Measurements from ENCODE around the gene TRDMT1. TPM values are rescaled to one million over a fixed set of nuclear protein-coding genes. Genes with fewer than 3 reads are reported as not detected.

Gene TRDMT1
- total and polyA plus RNA-seq, 4 donors = 2.5 to 25.9 (median 6.5) TPM

DNA sequence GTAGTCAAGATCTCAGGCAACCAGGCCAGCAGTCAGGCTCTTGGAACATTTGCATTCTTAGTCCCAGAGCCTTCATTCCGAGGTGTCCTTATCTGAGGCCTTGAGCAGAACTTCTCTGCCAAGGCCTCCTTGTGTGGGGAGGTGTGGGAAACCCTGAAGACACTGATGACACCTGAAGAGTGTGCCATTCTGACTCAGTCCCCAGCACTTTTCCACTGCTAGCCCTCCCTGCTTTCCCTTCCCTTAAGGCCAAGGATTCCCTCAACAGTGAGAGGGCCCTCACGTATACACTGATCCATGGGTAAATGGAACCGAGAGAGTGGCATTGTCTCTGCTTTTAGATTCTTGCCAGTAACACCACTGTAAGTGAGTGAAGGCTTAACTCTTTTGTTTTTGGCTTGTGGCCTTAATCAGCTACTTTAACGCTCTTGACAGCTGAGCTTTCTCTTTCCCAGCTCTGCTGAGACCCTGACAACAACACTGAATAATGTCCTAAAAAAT, 30.3 kb downstream of the TRDMT1 start:
- no peak overlapping the region for H3K4me3 ChIP-seq
- no peak for ATAC-seq (ENCODE audit: insufficient read depth, low FRiP score)
- peaks cover 2 to 48% (median 4%) of the 10 kb centered on the region in 5 donors for H3K4me1 ChIP-seq (ENCODE audit: control insufficient read depth in 5 of 5, insufficient read depth in 5 of 5, low read length in 5 of 5)
- no peaks in the 10 kb centered on the region for H3K9me3 ChIP-seq (ENCODE audit: control insufficient read depth in 4 of 4, insufficient read depth in 3 of 4, low read length in 3 of 4)
- 80 to 81% methylated on average over 4 of the region's 4 CpGs for WGBS, 2 donors
- no peak overlapping the region for H3K27ac ChIP-seq (ENCODE audit: low read depth in 1 of 2, low read length in 1 of 2)
- TF ChIP-seq, protein P1, sequence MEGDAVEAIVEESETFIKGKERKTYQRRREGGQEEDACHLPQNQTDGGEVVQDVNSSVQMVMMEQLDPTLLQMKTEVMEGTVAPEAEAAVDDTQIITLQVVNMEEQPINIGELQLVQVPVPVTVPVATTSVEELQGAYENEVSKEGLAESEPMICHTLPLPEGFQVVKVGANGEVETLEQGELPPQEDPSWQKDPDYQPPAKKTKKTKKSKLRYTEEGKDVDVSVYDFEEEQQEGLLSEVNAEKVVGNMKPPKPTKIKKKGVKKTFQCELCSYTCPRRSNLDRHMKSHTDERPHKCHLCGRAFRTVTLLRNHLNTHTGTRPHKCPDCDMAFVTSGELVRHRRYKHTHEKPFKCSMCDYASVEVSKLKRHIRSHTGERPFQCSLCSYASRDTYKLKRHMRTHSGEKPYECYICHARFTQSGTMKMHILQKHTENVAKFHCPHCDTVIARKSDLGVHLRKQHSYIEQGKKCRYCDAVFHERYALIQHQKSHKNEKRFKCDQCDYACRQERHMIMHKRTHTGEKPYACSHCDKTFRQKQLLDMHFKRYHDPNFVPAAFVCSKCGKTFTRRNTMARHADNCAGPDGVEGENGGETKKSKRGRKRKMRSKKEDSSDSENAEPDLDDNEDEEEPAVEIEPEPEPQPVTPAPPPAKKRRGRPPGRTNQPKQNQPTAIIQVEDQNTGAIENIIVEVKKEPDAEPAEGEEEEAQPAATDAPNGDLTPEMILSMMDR (IDR thresholded peaks at IDR 0.05; ENCODE audit: control extremely low read depth, extremely low read depth) = no peak
- H3K27me3 ChIP-seq (ENCODE audit: control insufficient read depth in 3 of 3, insufficient read depth in 3 of 3, low read length in 2 of 3) = no peaks in the 10 kb centered on the region
- H3K36me3 ChIP-seq (ENCODE audit: control insufficient read depth in 4 of 4, insufficient read depth in 4 of 4, low read length in 4 of 4) = peaks cover 0 to 2% (median 0%) of the 10 kb centered on the region in 4 donors
- peak; percentile 52 to 91 (median 86) for DNase-seq
- H3K9ac ChIP-seq (ENCODE audit: insufficient read depth in 1 of 2, low read length in 2 of 2) = peak overlapping the region in 1 of 2 donors; percentile 69

DNA sequence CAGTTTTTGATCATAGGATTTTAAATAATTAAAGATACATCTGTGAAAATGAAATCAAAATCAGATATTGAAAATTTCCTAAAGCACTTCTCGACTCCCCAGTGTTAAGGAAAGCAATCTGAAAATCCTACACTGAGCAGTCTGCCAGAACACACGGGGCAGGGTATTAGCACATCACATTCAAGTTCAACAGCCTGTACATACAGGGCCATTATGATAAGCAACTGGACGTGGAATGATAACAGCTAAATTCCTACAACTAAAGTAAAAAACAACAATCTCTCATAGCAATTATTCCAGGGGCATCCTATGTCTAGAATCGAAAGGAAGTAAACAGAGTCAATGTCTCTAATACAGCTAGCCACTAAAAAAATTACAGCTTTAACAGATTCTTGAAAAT, 31.7 kb downstream of the TRDMT1 start:
- no peak for ATAC-seq (ENCODE audit: insufficient read depth, low FRiP score)
- H3K9ac ChIP-seq (ENCODE audit: insufficient read depth in 1 of 2, low read length in 2 of 2) = no peak overlapping the region
- no peaks in the 10 kb centered on the region for H3K9me3 ChIP-seq (ENCODE audit: control insufficient read depth in 4 of 4, insufficient read depth in 3 of 4, low read length in 3 of 4)
- no peak overlapping the region for H3K4me3 ChIP-seq
- H3K27ac ChIP-seq (ENCODE audit: low read depth in 1 of 2, low read length in 1 of 2) = no peak overlapping the region
- DNase-seq = peak; percentile 31 to 75 (median 57)
- no peaks in the 10 kb centered on the region for H3K27me3 ChIP-seq (ENCODE audit: control insufficient read depth in 3 of 3, insufficient read depth in 3 of 3, low read length in 2 of 3)
- H3K4me1 ChIP-seq (ENCODE audit: control insufficient read depth in 5 of 5, insufficient read depth in 5 of 5, low read length in 5 of 5) = peaks cover 0 to 39% (median 4%) of the 10 kb centered on the region in 5 donors
- TF ChIP-seq, protein P1 (IDR thresholded peaks at IDR 0.05; ENCODE audit: control extremely low read depth, extremely low read depth) = no peak
- WGBS, 2 donors = 74 to 81% methylated on average over 4 of the region's 4 CpGs
- peaks cover 0 to 2% (median 0%) of the 10 kb centered on the region in 4 donors for H3K36me3 ChIP-seq (ENCODE audit: control insufficient read depth in 4 of 4, insufficient read depth in 4 of 4, low read length in 4 of 4)

DNA sequence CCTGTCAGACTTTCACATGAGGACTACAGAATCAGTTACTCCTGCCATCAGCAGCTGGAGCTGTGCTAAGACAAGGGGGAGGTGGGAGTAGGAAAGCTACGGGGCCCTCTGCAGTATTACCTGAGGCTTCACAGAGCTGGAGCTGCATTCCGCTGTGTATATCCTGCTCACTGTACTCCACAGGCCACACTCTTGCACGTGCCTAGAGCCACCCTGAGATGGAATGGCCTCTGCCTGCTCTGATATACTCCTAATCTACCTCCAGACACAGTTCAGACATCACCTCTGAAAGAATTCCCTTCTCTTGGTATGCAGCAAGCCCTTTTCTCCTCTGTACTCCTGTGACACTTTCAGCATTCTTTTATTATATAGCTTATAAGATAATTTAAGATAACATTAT, 34.8 kb downstream of the TRDMT1 start:
- Histone ChIP-seq H3K27ac (ENCODE audit: low read depth in 1 of 2, low read length in 1 of 2) (no peak overlapping the region), H3K4me1 (ENCODE audit: control insufficient read depth in 5 of 5, insufficient read depth in 5 of 5, low read length in 5 of 5) (peaks cover 0 to 32% (median 4%) of the 10 kb centered on the region in 5 donors), H3K9me3 (ENCODE audit: control insufficient read depth in 4 of 4, insufficient read depth in 3 of 4, low read length in 3 of 4) (no peaks in the 10 kb centered on the region), H3K9ac (ENCODE audit: insufficient read depth in 1 of 2, low read length in 2 of 2) (no peak overlapping the region), H3K4me3 (no peak overlapping the region), H3K36me3 (ENCODE audit: control insufficient read depth in 4 of 4, insufficient read depth in 4 of 4, low read length in 4 of 4) (peaks cover 0 to 2% (median 0%) of the 10 kb centered on the region in 4 donors), H3K27me3 (ENCODE audit: control insufficient read depth in 3 of 3, insufficient read depth in 3 of 3, low read length in 2 of 3) (no peaks in the 10 kb centered on the region)
- WGBS, 2 donors = 87 to 91% methylated on average over 3 of the region's 3 CpGs
- ATAC-seq (ENCODE audit: insufficient read depth, low FRiP score) (no peak), DNase-seq (no peak)
- TF ChIP-seq, protein P1 (IDR thresholded peaks at IDR 0.05; ENCODE audit: control extremely low read depth, extremely low read depth) = no peak

DNA sequence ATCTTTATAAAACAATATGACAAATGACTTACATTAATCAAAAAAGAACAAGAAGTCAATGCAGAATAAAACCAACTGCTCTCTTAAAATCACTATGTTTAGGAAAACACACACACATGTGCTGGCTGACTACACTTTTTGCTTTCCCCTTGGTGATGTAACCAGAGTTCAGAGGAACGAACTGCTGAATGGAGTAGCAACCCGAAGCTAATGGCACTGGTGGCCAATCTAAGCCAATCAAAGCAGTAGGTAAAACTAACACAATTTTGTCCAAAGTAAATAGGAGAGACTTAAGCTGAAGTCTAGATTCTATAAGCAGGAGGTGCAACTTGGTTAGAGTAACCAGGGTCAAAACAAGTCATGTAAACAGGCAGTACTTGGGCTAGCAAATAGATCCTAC, 38.6 kb downstream of the TRDMT1 start:
- Histone ChIP-seq H3K4me1 (ENCODE audit: control insufficient read depth in 5 of 5, insufficient read depth in 5 of 5, low read length in 5 of 5) (no peaks in the 10 kb centered on the region), H3K9ac (ENCODE audit: insufficient read depth in 1 of 2, low read length in 2 of 2) (no peak overlapping the region), H3K4me3 (no peak overlapping the region), H3K27me3 (ENCODE audit: control insufficient read depth in 3 of 3, insufficient read depth in 3 of 3, low read length in 2 of 3) (no peaks in the 10 kb centered on the region), H3K9me3 (ENCODE audit: control insufficient read depth in 4 of 4, insufficient read depth in 3 of 4, low read length in 3 of 4) (no peaks in the 10 kb centered on the region), H3K36me3 (ENCODE audit: control insufficient read depth in 4 of 4, insufficient read depth in 4 of 4, low read length in 4 of 4) (peaks cover 0 to 2% (median 0%) of the 10 kb centered on the region in 4 donors), H3K27ac (ENCODE audit: low read depth in 1 of 2, low read length in 1 of 2) (no peak overlapping the region)
- TF ChIP-seq, protein P1 (IDR thresholded peaks at IDR 0.05; ENCODE audit: control extremely low read depth, extremely low read depth) = no peak
- ATAC-seq (ENCODE audit: insufficient read depth, low FRiP score) = no peak
- DNase-seq = no peak
- WGBS, 2 donors = 66 to 89% methylated on average over 2 of the region's 2 CpGs

All from lung (tissue), 12 donors.